ENCODE results near the gene ENG.

The ENG gene

GRCh38 chr9:127772603-127773002 lies 81.9 kb downstream of the ENG start:
- no peak for DNase-seq

- DNase-seq, result no peak
Measured at GRCh38 chr9:127771570-127772189, 82.8 kb downstream of the ENG start.

GRCh38 chr9:127770905-127771569 lies 83.4 kb downstream of the ENG start:
- peak; percentile 98 for DNase-seq

- DNase-seq, result no peak
Measured at GRCh38 chr9:127770583-127770904, 83.9 kb downstream of the ENG start.

GRCh38 chr9:127769929-127770582 lies 84.4 kb downstream of the ENG start:
- DNase-seq, result peak; percentile 70

- DNase-seq, result no peak
Measured at GRCh38 chr9:127769101-127769500, 85.4 kb downstream of the ENG start.

- DNase-seq, result no peak
Measured at GRCh38 chr9:127768698-127769097, 85.8 kb downstream of the ENG start.

GRCh38 chr9:127767909-127768331 lies 86.5 kb downstream of the ENG start:
- no peak for DNase-seq

- no peak for DNase-seq
Measured at GRCh38 chr9:127767410-127767809, 87.0 kb downstream of the ENG start.

GRCh38 chr9:127765418-127765817 lies 89.0 kb downstream of the ENG start:
- no peak for DNase-seq

Measured in activated effector memory CD4-positive, alpha-beta T cell treated with anti-CD3 and anti-CD28 coated beads, Interleukin-2, amount 50 U/mL, for 16 hours (primary cell).